Measurements from ENCODE around the gene FETUB.
"Not testable (repeated sequence)": the region's sequence is repeated elsewhere in the genome, so short reads cannot be mapped to it uniquely, and the experiment has no call there.

FETUB gene

DNA sequence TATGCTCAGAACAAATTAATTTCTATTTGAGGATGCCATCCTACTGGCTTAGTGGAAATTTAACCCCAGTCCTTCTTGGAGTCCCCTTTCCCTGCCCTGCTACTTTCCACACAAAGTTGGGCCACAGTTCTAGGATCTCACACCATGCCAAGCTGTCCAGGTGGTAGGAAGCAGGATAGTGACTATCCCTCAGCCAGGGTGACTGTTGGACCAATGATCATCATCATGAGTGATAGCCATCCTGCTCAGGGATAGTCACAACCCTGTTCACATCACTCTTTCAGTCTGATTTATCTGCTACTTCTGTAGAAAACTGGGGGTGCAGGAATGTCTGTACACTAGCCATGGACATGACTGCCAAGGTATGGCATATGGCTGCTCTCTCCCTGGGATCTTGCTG is 38.4 kb downstream of the FETUB start:
- DNase-seq (ENCODE audit: low spot score): no peak
- no peak overlapping the region for H3K27ac ChIP-seq
- no peak overlapping the region for H3K4me3 ChIP-seq
- TF ChIP-seq, protein P1, sequence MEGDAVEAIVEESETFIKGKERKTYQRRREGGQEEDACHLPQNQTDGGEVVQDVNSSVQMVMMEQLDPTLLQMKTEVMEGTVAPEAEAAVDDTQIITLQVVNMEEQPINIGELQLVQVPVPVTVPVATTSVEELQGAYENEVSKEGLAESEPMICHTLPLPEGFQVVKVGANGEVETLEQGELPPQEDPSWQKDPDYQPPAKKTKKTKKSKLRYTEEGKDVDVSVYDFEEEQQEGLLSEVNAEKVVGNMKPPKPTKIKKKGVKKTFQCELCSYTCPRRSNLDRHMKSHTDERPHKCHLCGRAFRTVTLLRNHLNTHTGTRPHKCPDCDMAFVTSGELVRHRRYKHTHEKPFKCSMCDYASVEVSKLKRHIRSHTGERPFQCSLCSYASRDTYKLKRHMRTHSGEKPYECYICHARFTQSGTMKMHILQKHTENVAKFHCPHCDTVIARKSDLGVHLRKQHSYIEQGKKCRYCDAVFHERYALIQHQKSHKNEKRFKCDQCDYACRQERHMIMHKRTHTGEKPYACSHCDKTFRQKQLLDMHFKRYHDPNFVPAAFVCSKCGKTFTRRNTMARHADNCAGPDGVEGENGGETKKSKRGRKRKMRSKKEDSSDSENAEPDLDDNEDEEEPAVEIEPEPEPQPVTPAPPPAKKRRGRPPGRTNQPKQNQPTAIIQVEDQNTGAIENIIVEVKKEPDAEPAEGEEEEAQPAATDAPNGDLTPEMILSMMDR (IDR thresholded peaks at IDR 0.05): no peak

DNA sequence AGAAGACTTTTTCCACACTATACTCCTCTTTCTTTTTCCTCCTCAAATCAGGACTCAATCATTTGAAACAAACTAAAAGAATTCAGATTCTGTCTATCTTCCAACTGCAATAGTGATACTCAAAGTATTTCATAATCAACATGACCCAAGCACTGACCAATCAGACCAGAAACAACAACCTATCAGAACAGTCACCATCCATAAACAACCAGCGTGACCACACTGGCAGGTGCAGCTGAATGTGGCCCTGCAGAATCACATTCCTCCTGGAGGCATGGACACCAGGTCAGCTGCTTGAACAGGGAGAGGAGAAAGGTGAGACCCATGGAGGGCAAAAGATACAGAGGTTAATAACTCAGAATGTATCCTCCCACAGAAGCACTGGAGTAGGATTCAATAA is 39.0 kb downstream of the FETUB start:
- Histone ChIP-seq H3K27ac (no peak overlapping the region), H3K4me3 (no peak overlapping the region)
- TF ChIP-seq, protein P1 (IDR thresholded peaks at IDR 0.05): no peak
- no peak for DNase-seq (ENCODE audit: low spot score)

GRCh38 chr3:186680869-186681268 is 40.7 kb downstream of the FETUB start:
- Histone ChIP-seq H3K4me3 (no peak overlapping the region), H3K27ac (no peak overlapping the region)
- TF ChIP-seq, protein P1 (IDR thresholded peaks at IDR 0.05): no peak
- DNase-seq (ENCODE audit: low spot score): no peak

DNA sequence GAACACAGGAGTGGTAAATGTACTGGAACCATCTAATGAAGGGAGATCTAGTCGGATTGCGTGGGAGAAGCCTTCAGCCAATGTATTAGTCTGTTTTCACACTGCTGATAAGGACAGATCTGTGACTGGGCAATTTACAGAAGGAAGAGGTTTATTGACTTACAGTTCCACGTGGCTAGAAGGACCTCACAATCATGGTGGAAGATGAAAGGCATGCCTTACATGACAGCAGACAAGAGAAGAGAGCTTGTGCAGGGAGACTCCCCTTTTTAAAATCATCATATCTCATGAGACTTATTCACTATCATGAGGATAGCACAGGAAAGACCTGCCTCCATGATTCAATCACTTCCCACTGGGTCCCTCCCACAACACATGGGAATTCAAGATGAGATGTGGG is 42.6 kb downstream of the FETUB start:
- Histone ChIP-seq H3K4me3 (no peak overlapping the region), H3K27ac (no peak overlapping the region)
- DNase-seq (ENCODE audit: low spot score): no peak
- TF ChIP-seq, protein P1 (IDR thresholded peaks at IDR 0.05): no peak

DNA sequence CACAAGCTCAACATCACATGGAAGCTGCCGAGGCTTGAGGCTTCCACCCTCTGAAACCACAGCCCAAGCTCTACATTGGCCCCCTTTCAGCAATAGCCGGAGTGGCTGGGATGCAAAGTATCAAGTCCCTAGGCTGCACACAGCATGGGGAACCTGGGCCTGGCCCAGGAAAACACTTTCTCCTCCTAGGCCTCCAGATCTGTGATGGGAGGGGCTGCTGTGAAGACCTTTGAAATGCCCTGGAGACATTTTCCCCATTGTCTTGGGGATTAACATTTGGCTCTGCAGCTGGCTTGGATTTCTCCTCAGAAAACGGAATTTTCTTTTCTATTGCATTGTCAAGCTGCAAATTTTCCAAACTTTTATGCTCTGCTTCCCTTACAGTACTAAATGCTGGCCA is 43.8 kb downstream of the FETUB start:
- Histone ChIP-seq H3K4me3 (no peak overlapping the region), H3K27ac (no peak overlapping the region)
- TF ChIP-seq, protein P1 (IDR thresholded peaks at IDR 0.05): no peak
- no peak for DNase-seq (ENCODE audit: low spot score)

- not testable (repeated sequence) for H3K4me3 ChIP-seq; DNase-seq (ENCODE audit: low spot score); H3K27ac ChIP-seq
Measured at GRCh38 chr3:186686475-186686874, 46.3 kb downstream of the FETUB start.

GRCh38 chr3:186687120-186687651 is 47.0 kb downstream of the FETUB start:
- no peak for DNase-seq (ENCODE audit: low spot score)
- no peak overlapping the region for H3K4me3 ChIP-seq
- TF ChIP-seq, protein P1 (IDR thresholded peaks at IDR 0.05): no peak
- H3K27ac ChIP-seq: no peak overlapping the region

DNA sequence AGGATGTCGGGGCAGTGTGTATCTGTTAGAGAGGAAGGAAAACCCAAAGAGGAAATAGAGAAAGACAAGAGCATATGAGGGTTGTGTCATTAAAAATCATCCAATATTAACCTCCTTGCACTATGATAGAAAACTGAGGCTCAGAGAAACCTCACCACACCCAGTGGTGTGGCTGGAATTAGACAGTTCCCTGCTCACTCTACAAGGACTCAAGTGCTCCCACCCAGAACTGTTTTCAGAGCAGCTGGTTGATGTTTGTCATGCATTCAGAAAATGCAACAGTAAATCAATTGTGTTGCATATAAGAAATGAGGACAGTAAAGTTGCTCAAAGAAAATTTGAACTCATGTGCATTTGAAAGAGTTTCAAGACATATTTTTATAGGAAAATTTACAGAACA is 50.1 kb downstream of the FETUB start:
- not testable (repeated sequence) for H3K4me3 ChIP-seq; DNase-seq (ENCODE audit: low spot score); H3K27ac ChIP-seq

Measured in coronary artery (tissue), 2 donors.